T-helper 22 cell (primary cell): ENCODE data around the gene MEGF10.

Source experiments
- DNase-seq: peaks from one replicate; pipeline ENCODE4 v3.0.0-alpha.2; 2020; ENCODE audit warnings: low read depth

The MEGF10 gene

GRCh38 chr5:127440831-127441230, 150.2 kb downstream of the MEGF10 start:
- no peak for DNase-seq

- DNase-seq = no peak
Observed at GRCh38 chr5:127441799-127442484, 151.3 kb downstream of the MEGF10 start.

GRCh38 chr5:127444171-127444570, 153.6 kb downstream of the MEGF10 start:
- DNase-seq = no peak

GRCh38 chr5:127445328-127445727, 154.7 kb downstream of the MEGF10 start:
- no peak for DNase-seq

- DNase-seq = no peak
Observed at GRCh38 chr5:127446626-127447025, 156.0 kb downstream of the MEGF10 start.

- DNase-seq = no peak
Observed at GRCh38 chr5:127447827-127448226, 157.2 kb downstream of the MEGF10 start.

GRCh38 chr5:127450046-127450445, 159.4 kb downstream of the MEGF10 start:
- DNase-seq = no peak

- DNase-seq = no peak
Observed at GRCh38 chr5:127451096-127451495, 160.5 kb downstream of the MEGF10 start.

GRCh38 chr5:127452626-127453025, 162.0 kb downstream of the MEGF10 start:
- no peak for DNase-seq

- DNase-seq = no peak
Observed at GRCh38 chr5:127471211-127471610, 180.6 kb downstream of the MEGF10 start.

GRCh38 chr5:127472700-127473099, 182.1 kb downstream of the MEGF10 start:
- no peak for DNase-seq

- DNase-seq = no peak
Observed at GRCh38 chr5:127486471-127486870, 195.9 kb downstream of the MEGF10 start.

GRCh38 chr5:127492854-127493738, 202.5 kb downstream of the MEGF10 start:
- DNase-seq = no peak

GRCh38 chr5:127498548-127498947, 208.0 kb downstream of the MEGF10 start:
- DNase-seq = no peak

GRCh38 chr5:127505905-127506304, 215.3 kb downstream of the MEGF10 start:
- DNase-seq = no peak

- DNase-seq = no peak
Observed at GRCh38 chr5:127506616-127507015, 216.0 kb downstream of the MEGF10 start.

- DNase-seq = no peak
Observed at GRCh38 chr5:127508644-127509373, 218.2 kb downstream of the MEGF10 start.
